RKO (cell line): Measurements from ENCODE around the gene NBPF3.
"Not testable (repeated sequence)": the region's sequence is repeated elsewhere in the genome, so short reads cannot be mapped to it uniquely, and the experiment has no call there.

Experiments used
- DNase-seq: peaks from one replicate; pipeline ENCODE4 v3.0.0-alpha.2; 2016; ENCODE audit warnings: low spot score

NBPF3 gene

GRCh38 chr1:21438646-21439312 lies 1.2 kb upstream of the NBPF3 start:
- not testable (repeated sequence) for DNase-seq

GRCh38 chr1:21439345-21439720 lies 604 bp upstream of the NBPF3 start:
- no peak for DNase-seq

DNA sequence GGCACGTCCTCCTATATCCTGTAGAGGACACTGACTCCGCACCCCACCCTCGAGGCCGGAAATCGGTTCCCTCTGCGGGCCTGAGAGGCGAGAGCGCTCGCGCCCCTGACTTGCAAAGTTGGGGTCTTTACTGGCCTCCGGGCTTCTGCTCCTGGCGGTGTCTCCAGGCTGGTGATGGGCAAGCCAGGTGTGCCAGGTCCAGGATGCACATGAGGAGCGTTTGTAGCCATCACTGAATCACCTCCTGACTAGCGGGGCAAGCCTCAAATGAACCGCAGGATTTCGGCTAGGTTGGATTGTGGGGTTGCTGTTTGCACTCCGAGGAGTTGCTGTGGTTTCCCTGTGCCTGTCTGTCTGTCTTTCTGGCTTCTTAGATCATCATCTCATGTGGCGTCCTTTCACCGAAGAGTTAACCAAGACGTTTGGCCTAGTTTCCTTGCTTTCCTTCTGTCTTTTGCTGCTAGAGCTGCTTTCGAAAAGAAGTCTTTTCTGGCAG lies 741 bp downstream of the NBPF3 start:
- DNase-seq: peak; percentile 35

DNA sequence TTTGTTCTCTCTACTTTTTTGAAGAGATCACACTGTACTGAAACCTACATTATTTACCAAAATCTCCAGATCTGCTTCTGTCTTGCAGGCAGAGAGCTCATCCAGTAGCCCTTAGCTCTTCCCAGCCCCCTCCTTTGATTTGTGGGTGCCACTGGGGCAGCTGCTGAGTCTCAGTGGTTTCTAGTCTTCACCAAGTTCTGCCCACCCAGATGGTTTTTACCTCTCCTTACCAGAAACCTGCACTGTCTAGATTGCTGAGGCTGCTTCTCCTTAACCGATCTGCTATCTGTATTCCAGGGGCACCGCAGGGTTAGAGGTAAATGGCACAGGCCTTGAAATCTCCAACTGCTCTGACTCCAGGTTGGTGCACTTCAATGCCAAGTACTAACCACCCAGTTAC lies 6.7 kb downstream of the NBPF3 start:
- not testable (repeated sequence) for DNase-seq

DNA sequence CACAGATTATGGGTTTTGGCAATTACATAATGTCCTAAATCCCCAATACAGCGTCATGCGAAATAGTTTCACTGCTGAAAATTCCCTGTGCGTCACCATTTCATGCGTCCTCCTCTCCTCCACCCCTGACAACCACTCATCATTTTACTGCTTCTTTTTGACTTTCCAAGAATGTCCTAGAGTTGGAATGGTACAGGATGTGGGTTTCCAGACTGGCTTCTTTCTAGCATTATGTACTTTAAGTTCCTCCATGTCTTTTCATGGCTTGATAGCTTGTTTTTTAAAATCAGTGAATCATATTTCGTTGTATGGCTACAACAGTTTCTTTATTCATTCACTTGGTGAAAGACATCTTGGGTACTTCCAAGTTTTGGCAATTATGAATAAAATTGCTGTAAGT lies 7.4 kb downstream of the NBPF3 start:
- no peak for DNase-seq

GRCh38 chr1:21449906-21450305 lies 10.0 kb downstream of the NBPF3 start:
- DNase-seq: no peak

GRCh38 chr1:21451212-21451611 lies 11.3 kb downstream of the NBPF3 start:
- no peak for DNase-seq

GRCh38 chr1:21451981-21452411 lies 12.1 kb downstream of the NBPF3 start:
- no peak for DNase-seq

- peak; percentile 19 for DNase-seq
Measured at GRCh38 chr1:21453964-21454614, 14.2 kb downstream of the NBPF3 start.

DNA sequence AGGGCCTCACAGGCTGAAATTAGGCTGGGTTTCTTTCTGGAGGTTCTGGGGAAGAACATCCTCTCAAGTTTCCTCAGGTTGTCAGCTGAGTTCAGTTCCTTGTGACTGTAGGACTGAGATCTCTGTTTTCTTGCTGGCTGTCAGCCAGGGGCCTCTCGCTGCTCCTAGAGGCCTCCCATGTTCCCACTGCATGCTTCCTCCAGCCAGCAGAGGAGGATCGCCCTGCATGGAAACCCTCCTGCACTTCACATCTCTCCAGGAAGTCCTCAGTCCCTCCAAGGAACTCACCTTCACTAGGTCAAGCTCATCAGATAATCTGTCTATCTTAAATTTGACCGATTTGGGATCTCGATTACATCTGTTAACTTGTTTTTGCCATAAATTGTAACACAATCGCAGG lies 15.0 kb downstream of the NBPF3 start:
- not testable (repeated sequence) for DNase-seq

- DNase-seq: no peak
Measured at GRCh38 chr1:21457654-21458053, 17.7 kb downstream of the NBPF3 start.

GRCh38 chr1:21465127-21465526 lies 25.2 kb downstream of the NBPF3 start:
- DNase-seq: not testable (repeated sequence)

GRCh38 chr1:21467946-21468345 lies 28.0 kb downstream of the NBPF3 start:
- not testable (repeated sequence) for DNase-seq

DNA sequence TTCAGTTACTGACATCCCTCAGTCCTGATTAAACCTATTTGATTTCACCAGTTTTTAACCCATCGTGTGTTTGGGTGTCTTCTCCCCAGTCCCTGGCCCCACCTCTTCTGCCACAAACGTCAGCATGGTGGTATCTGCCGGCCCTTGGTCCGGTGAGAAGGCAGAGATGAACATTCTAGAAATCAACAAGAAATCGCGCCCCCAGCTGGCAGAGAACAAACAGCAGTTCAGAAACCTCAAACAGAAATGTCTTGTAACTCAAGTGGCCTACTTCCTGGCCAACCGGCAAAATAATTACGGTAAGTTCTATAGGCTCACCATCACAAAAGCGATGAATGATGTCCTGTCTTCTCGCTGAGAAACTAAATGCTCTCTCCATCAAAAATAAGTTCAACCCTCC lies 28.7 kb downstream of the NBPF3 start:
- DNase-seq: no peak

DNA sequence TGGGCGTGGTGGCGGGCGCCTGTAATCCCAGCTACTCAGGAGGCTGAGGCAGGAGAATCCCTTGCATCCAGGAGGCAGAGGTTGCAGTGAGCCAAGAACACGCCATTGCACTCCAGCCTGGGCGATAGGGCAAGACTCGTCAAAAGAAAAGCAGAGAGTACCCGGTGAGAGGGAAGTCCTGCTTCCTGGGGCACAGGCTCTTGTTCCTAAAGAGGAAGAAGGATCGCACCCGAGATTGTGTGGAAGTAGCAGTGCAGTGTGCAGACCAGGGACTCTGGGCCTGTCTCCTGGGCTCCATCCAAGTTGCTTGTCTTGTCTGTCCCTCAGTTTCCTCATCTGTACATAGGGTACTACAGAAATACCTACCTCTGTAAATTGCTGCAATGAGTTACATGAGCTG lies 29.6 kb downstream of the NBPF3 start:
- DNase-seq: no peak

GRCh38 chr1:21472861-21473260 lies 32.9 kb downstream of the NBPF3 start:
- DNase-seq: no peak

DNA sequence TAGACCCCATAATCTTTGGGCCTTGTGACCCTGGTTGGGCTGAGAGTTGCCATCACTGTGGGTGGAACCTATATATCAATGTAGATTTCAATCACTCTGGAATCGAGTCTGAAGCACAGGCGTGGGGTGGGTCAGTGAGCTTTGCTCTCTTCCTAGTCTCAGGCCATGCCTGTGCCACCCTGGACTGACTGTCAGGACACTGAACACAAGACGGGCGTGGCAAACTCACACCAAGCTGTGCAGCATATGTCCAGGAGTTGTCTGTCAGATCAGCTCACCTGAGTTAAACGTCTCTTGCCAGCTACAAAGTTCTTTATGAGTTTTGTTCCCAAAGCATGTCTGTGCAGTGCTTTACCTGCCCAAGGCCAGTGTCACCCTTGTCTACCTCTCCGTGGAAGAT lies 38.4 kb downstream of the NBPF3 start:
- no peak for DNase-seq

DNA sequence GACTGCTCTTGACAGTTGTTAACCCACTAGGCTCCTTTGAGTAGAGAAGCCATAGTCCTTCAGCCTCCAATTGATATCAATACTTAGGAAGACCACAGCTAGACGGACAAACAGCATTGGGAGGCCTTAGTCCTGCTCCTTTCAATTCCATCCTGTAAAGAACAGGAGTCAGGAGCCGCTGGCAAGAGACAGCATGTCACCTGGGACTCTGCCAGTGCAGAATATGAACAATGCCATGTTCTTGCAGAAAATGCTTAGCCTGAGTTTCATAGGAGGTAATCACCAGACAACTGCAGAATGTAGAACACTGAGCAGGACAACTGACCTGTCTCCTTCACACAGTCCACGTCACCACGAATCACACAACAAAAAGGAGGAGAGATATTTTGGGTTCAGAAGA lies 43.9 kb downstream of the NBPF3 start:
- not testable (repeated sequence) for DNase-seq

DNA sequence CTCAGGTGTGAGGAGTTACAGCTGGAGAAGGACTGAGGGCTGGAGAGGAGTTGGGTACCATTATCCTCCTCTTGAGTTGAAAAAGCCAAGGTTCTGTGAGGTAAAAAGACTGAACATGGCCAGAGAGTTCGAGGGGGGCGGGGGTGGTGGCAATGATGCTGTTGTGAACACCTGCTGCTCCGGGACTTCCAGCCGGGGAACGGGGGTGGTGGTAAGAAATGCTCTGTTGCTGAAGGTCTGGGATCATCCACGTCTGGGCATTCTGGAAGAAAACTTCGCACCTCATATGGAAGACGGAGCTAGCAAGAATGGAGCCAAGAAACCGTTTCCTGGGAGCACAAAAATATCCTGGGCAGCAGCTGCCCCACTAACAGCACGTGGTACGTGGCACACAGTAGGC lies 49.2 kb downstream of the NBPF3 start:
- DNase-seq: no peak

DNA sequence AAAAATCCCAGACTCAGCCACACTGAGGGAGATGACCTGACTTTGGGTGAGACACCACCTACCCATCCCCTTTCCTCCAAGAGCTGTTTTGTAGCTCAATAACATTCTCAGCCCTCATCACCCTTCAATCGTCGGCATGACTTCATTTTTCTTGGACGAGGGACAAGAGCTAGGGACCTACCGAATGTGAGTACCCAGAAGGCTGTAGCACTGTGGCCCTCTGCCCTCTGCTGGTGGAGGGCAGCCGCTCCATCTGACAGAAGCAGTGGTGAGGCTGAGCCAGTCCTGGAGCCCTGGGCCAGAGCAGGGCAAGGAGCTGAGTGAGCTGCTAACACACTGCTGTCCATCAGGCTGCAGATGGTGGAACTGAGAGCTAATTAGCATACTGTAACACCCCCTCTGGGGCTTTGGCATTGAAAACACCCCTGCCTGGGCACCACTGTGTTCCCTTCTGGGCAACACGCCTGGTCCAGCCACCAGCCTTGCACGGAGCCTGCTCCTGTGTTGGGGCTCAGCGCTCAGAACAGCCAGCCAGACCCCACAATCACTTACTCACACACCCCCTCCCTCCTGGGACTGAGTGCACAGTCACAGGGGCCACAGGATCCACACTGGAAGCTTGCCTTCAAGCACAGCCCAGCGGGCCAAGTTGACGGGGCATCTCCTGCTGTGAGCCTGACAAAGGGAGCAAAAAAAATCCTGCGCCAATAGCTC lies 51.0 kb downstream of the NBPF3 start:
- DNase-seq: peak; percentile 59

DNA sequence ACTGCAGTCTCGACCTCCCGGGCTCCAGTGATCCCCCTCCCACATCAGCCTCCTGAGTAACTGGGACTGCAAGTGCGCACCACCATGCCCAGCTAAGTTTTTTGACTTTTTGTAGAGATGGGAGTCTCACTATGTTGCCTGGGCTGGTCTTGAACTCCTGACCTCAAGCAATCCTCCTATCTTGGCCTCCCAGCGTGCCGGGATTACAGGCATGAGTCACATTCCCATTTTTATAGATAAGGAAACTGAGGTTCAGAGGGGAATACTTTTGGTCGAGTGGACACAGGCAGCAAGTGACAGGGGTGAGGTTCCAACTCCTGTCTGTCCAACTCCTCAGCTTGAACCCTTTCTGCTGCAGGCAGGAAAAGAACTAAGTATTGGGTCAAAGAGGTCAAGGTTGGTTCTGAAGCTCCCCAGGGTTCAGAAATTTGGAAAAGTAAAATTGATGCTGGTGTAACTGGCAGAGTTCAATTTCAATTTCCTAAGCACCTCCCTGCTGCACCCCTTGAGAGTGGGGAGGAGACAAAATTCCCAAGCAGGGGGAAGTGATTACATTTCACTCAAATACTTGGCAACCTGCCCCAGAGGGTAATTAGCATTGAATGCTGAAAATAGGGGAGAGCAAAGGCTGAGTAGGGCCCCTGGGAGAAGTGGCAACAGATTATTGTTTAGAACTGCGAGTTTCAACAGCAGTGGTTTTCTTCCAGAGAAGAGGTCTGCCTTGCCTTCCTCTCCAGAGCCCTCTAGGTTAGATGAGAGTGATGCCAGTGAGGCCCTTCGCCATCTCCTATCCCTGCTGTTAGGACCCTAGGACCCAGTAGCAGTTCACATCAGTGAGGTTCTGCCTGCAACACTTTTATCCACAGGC lies 51.8 kb downstream of the NBPF3 start:
- DNase-seq: no peak

DNA sequence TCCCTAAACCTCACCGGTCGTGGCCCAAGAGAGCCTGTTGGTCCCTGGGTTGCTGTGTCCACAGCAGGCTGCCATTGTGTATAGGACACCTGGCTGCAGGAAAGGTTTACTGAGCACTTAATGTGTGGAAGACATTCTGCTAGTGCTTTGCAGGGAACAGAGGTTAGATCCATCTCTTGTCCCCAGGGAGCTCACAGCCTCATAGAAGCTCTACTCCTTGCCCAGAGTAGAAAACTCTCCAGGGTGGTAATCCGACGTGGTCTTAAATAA lies 52.4 kb downstream of the NBPF3 start:
- DNase-seq: no peak
